Measurements from ENCODE around the gene MTRR.

GRCh38 chr5:7869474-7870136 is 657 bp downstream of the MTRR start:
- TF ChIP-seq EZH2 (IDR thresholded peaks at IDR 0.05; ENCODE audit: borderline replicate concordance, low read depth, low read length, severe bottlenecking) = no peak
- TF ChIP-seq CTCF (IDR thresholded peaks at IDR 0.05; ENCODE audit: borderline replicate concordance, extremely low read depth, low read length, poor library complexity, severe bottlenecking) = no peak

Measured in DND-41 (cell line).